C4-2B (cell line): Measurements from ENCODE around the gene CDH23.

Experiments used
- H3K27ac ChIP-seq: fragments of 450-650 bp; 2 replicates; pipeline ENCODE4 v1.5.1; 2017
- CTCF ChIP-seq: fragments of 450-650 bp; conservative IDR thresholded peaks from 2 replicates; pipeline ENCODE4 v1.5.1; 2017; ENCODE audit warnings: mild to moderate bottlenecking
- ZFX ChIP-seq: fragments of 450-650 bp; IDR thresholded peaks from 2 replicates; pipeline ENCODE4 v1.6.1; 2017

Gene CDH23

GRCh38 chr10:71743866-71744265 lies 347.1 kb downstream of the CDH23 start:
- TF ChIP-seq ZFX, result no peak
- no peak for TF ChIP-seq CTCF
- H3K27ac ChIP-seq, result no peak overlapping the region

- TF ChIP-seq ZFX (no peak), CTCF (no peak)
- no peak overlapping the region for H3K27ac ChIP-seq
Observed at GRCh38 chr10:71744897-71745663, 348.4 kb downstream of the CDH23 start.

- no peak overlapping the region for H3K27ac ChIP-seq
- TF ChIP-seq CTCF (no peak), ZFX (no peak)
Observed at GRCh38 chr10:71745664-71746250, 349.0 kb downstream of the CDH23 start.

- TF ChIP-seq ZFX (no peak), CTCF (no peak)
- H3K27ac ChIP-seq, result no peak overlapping the region
Observed at GRCh38 chr10:71746344-71747037, 349.8 kb downstream of the CDH23 start.

GRCh38 chr10:71747039-71747531 lies 350.4 kb downstream of the CDH23 start:
- no peak overlapping the region for H3K27ac ChIP-seq
- TF ChIP-seq ZFX (no peak), CTCF (no peak)

- TF ChIP-seq ZFX, result no peak
- TF ChIP-seq CTCF, result no peak
Observed at GRCh38 chr10:71747551-71748523, 351.1 kb downstream of the CDH23 start.

More at GRCh38 chr10:71747551-71748523, 351.1 kb downstream of the CDH23 start:
- H3K27ac ChIP-seq, result no peak overlapping the region
